HepG2 (cell line): ENCODE data around the gene CTSW. TPM values are rescaled to one million over a fixed set of nuclear protein-coding genes. Genes with fewer than 3 reads are reported as not detected.
A peak's percentile ranks its signal among the peaks of the same experiment; 100 is the strongest.

Experiments
- ARID4A ChIP-seq: sonication (generic); formaldehyde crosslinking; IDR thresholded peaks from 2 replicates; pipeline ENCODE4 v1.5.0; 2020; ENCODE audit warnings: mild to moderate bottlenecking, missing genetic modification reagents, borderline replicate concordance
- GABPB1 ChIP-seq: IDR thresholded peaks from 2 replicates; pipeline ENCODE4 v1.6.1; 2016; ENCODE audit warnings: mild to moderate bottlenecking, missing genetic modification reagents, moderate library complexity, missing compliant biosample characterization
- HIVEP1 ChIP-seq: sonication (generic); formaldehyde crosslinking; IDR thresholded peaks from 2 replicates; pipeline ENCODE4 v1.4.0; 2020; ENCODE audit warnings: mild to moderate bottlenecking, missing genetic modification reagents
- MNT ChIP-seq: fragments of 450-650 bp; IDR thresholded peaks from 2 replicates; pipeline ENCODE4 v1.6.1; 2016
- MYNN ChIP-seq: sonication (generic); formaldehyde crosslinking; IDR thresholded peaks from 2 replicates; pipeline ENCODE4 v1.4.0; 2020; ENCODE audit warnings: mild to moderate bottlenecking, low read depth, missing genetic modification reagents
- PCBP1 ChIP-seq: fragments of 200-400 bp; formaldehyde crosslinking; IDR thresholded peaks from 2 replicates; pipeline ENCODE4 v1.6.1; 2017; ENCODE audit warnings: mild to moderate bottlenecking, low read depth, low read length, borderline replicate concordance
- RBFOX2 ChIP-seq: fragments of 200-400 bp; formaldehyde crosslinking; IDR thresholded peaks from 2 replicates; pipeline ENCODE4 v1.6.1; 2017; ENCODE audit warnings: low read depth, mild to moderate bottlenecking, low read length
- ZBTB1 ChIP-seq: sonication (generic); formaldehyde crosslinking; IDR thresholded peaks from 2 replicates; pipeline ENCODE4 v1.4.0; 2020; ENCODE audit warnings: missing genetic modification reagents, borderline replicate concordance
- ZBTB38 ChIP-seq: sonication (generic); formaldehyde crosslinking; IDR thresholded peaks from 2 replicates; pipeline ENCODE4 v1.5.1; 2020; ENCODE audit warnings: mild to moderate bottlenecking, missing genetic modification reagents
- ZNF264 ChIP-seq: sonication (generic); formaldehyde crosslinking; IDR thresholded peaks from 2 replicates; pipeline ENCODE4 v1.4.0; 2020; ENCODE audit warnings: missing genetic modification reagents
- ZNF572 ChIP-seq: sonication (generic); formaldehyde crosslinking; IDR thresholded peaks from 2 replicates; pipeline ENCODE4 v1.5.1; 2020; ENCODE audit warnings: mild to moderate bottlenecking, missing genetic modification reagents
- ZNF614 ChIP-seq: IDR thresholded peaks from 2 replicates; pipeline ENCODE4 v1.6.1; 2018; ENCODE audit warnings: missing biosample characterization, missing genetic modification reagents, inconsistent platforms, borderline replicate concordance
- ZNF773 ChIP-seq: sonication (generic); formaldehyde crosslinking; IDR thresholded peaks from 2 replicates; pipeline ENCODE4 v1.4.0; 2020; ENCODE audit warnings: missing genetic modification reagents, borderline replicate concordance
- polyA plus RNA-seq, 8 experiments: library from polyadenylated mRNA; depleted of rRNA in 3 of 8; stranded (reverse) in 7 of 8; unstranded in 1 of 8; fragments of >200 nt; fragmentation: Illumina TruSeq in 4 of 8; extraction: Trizol in 4 of 8; gene quantifications; 2 replicates each; pipeline versions ENCODE4 v1.2.1 to v1.2.3, GENCODE V29; 2011 to 2016; ENCODE audit warnings: low read depth in 4 of 8, missing spikeins in 1 of 8, mixed read lengths in 1 of 8; ENCODE audit not compliant: insufficient read depth in 1 of 8
- total RNA-seq, 5 experiments: library from RNA; depleted of rRNA; stranded (reverse); fragments of >200 nt; fragmentation: Illumina TruSeq; extraction: Trizol; gene quantifications; 2 replicates each; pipeline ENCODE4 v1.2.3, GENCODE V29; 2016; ENCODE audit warnings: low read depth in 1 of 5
- TF ChIP-seq, protein P1 (sequence below): sonication (generic); formaldehyde crosslinking; IDR thresholded peaks from 2 replicates; pipeline ENCODE4 v1.4.0; 2020; ENCODE audit warnings: missing genetic modification reagents
- TF ChIP-seq, protein P2 (sequence below): sonication (generic); formaldehyde crosslinking; IDR thresholded peaks from 2 replicates; pipeline ENCODE4 v1.5.1; 2020; ENCODE audit warnings: mild to moderate bottlenecking, moderate library complexity, missing genetic modification reagents
- TF ChIP-seq, protein P3 (sequence below): sonication (generic); formaldehyde crosslinking; IDR thresholded peaks from 2 replicates; pipeline ENCODE4 v1.4.0; 2020; ENCODE audit warnings: mild to moderate bottlenecking, missing genetic modification reagents

CTSW gene
- total and polyA plus RNA-seq, 2 of the 13 experiments (the other 11 are each of a cell fraction or from before 2014, with no cell fraction given) = 0.09 TPM; not detected in 1

GRCh38 chr11:65917434-65918210 is 38.0 kb downstream of the CTSW start (continued):
- TF ChIP-seq, protein P1, sequence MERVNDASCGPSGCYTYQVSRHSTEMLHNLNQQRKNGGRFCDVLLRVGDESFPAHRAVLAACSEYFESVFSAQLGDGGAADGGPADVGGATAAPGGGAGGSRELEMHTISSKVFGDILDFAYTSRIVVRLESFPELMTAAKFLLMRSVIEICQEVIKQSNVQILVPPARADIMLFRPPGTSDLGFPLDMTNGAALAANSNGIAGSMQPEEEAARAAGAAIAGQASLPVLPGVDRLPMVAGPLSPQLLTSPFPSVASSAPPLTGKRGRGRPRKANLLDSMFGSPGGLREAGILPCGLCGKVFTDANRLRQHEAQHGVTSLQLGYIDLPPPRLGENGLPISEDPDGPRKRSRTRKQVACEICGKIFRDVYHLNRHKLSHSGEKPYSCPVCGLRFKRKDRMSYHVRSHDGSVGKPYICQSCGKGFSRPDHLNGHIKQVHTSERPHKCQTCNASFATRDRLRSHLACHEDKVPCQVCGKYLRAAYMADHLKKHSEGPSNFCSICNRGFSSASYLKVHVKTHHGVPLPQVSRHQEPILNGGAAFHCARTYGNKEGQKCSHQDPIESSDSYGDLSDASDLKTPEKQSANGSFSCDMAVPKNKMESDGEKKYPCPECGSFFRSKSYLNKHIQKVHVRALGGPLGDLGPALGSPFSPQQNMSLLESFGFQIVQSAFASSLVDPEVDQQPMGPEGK (CRISPR knock-in tag) = no peak
- TF ChIP-seq PCBP1 = no peak
- peak; percentile 45; the same call in 1 of the 2 replicates for TF ChIP-seq ZNF572 (CRISPR knock-in tag)
- TF ChIP-seq ZBTB38 (CRISPR knock-in tag) = peak; percentile 51
- no peak for TF ChIP-seq MNT
- no peak for TF ChIP-seq ZNF264 (CRISPR knock-in tag)
- TF ChIP-seq ZNF773 = no peak
- TF ChIP-seq HIVEP1 (CRISPR knock-in tag) = no peak
- 0 out of 2 replicates have a peak, but pooled peaks have one; percentile 8 for TF ChIP-seq ARID4A (CRISPR knock-in tag)
- TF ChIP-seq RBFOX2 = peak; percentile 72
- TF ChIP-seq, protein P2, sequence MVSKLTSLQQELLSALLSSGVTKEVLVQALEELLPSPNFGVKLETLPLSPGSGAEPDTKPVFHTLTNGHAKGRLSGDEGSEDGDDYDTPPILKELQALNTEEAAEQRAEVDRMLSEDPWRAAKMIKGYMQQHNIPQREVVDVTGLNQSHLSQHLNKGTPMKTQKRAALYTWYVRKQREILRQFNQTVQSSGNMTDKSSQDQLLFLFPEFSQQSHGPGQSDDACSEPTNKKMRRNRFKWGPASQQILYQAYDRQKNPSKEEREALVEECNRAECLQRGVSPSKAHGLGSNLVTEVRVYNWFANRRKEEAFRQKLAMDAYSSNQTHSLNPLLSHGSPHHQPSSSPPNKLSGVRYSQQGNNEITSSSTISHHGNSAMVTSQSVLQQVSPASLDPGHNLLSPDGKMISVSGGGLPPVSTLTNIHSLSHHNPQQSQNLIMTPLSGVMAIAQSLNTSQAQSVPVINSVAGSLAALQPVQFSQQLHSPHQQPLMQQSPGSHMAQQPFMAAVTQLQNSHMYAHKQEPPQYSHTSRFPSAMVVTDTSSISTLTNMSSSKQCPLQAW (CRISPR knock-in tag) = no peak
- TF ChIP-seq ZNF614 (CRISPR knock-in tag) = no peak
- no peak for TF ChIP-seq ZBTB1
- no peak for TF ChIP-seq MYNN (CRISPR knock-in tag)
- TF ChIP-seq, protein P3, sequence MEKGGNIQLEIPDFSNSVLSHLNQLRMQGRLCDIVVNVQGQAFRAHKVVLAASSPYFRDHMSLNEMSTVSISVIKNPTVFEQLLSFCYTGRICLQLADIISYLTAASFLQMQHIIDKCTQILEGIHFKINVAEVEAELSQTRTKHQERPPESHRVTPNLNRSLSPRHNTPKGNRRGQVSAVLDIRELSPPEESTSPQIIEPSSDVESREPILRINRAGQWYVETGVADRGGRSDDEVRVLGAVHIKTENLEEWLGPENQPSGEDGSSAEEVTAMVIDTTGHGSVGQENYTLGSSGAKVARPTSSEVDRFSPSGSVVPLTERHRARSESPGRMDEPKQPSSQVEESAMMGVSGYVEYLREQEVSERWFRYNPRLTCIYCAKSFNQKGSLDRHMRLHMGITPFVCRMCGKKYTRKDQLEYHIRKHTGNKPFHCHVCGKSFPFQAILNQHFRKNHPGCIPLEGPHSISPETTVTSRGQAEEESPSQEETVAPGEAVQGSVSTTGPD (CRISPR knock-in tag) = no peak
- peak; percentile 21; the same call in 1 of the 2 replicates for TF ChIP-seq GABPB1 (CRISPR knock-in tag)
